ENCODE data around the gene TMEM231.
"Not testable (repeated sequence)": the region's sequence is repeated elsewhere in the genome, so short reads cannot be mapped to it uniquely, and the experiment has no call there.

TMEM231 gene

DNA sequence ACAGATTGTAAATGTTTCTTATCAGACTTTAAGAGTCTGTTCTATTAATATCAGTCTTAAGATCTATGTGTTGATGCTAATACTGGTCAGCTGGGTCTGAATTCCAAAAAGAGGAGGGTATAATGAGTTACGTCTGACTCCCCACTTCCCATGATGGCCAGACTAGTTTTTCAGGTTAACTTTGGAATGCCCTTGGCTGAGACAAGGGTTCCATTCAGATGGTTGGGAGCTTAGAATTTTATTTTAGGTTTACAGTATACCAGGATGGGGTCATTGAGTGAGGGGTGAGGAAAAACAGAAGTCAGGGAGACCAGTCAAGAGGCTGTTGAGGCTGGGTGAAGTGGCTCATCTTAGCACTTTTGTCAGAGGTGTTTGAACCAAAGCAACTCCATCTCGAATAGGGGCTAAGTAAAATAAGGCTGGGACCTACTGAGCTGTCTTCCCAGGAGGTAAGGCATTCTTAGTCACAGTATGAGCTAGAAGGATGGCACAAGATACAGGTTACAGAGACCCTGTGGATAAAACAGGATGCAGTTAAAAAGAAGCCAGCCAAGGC, 2.9 kb upstream of the TMEM231 start:
- CTCF ChIA-PET: interaction anchor here (0.8 to 5.6 kb wide), 2 partner anchors 42 to 93 kb away, joined by 3 to 28 read pairs; partner anchors contain the start of gene TMEM170A
- DNase-seq (ENCODE audit: low read depth, low spot score): no peak
- POLR2A ChIA-PET: no interaction called here
- TF ChIP-seq, protein P1, sequence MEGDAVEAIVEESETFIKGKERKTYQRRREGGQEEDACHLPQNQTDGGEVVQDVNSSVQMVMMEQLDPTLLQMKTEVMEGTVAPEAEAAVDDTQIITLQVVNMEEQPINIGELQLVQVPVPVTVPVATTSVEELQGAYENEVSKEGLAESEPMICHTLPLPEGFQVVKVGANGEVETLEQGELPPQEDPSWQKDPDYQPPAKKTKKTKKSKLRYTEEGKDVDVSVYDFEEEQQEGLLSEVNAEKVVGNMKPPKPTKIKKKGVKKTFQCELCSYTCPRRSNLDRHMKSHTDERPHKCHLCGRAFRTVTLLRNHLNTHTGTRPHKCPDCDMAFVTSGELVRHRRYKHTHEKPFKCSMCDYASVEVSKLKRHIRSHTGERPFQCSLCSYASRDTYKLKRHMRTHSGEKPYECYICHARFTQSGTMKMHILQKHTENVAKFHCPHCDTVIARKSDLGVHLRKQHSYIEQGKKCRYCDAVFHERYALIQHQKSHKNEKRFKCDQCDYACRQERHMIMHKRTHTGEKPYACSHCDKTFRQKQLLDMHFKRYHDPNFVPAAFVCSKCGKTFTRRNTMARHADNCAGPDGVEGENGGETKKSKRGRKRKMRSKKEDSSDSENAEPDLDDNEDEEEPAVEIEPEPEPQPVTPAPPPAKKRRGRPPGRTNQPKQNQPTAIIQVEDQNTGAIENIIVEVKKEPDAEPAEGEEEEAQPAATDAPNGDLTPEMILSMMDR (IDR thresholded peaks at IDR 0.05; ENCODE audit: insufficient read depth, low read length, missing control alignments): no peak
- H3K4me3 ChIP-seq (ENCODE audit: low read depth, low read length): no peak overlapping the region

DNA sequence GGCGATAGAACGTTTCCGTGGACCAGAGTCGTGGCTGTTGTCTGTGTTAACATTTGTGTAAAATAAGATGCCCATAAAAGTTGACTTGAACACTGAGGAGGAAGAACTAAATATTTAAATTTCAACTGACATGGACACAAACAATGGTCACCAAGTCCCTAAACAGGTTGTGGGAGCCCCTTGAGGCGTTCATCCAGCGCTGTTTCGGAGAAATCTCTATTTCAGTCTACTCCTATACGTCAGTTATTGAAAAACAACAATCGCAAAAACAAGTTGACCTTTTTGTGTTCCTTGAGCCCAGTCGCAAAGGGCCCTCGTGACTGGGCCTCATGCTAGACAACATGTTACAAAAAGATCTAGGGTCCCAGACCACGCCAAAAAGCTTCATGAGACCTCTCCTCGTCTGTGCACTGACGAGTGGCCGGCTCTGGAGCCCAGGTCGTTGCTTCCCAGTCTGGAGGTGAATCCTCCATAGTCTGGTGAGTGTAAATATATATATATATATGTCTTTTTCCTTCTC, 439 bp upstream of the TMEM231 start:
- ChIA-PET POLR2A (interaction anchor here (1.0 kb wide), 1 partner anchor 40 kb away, joined by 3 read pairs; no protein-coding TSS in a partner anchor), CTCF (interaction anchor here (0.9 to 5.6 kb wide), 6 partner anchors 9 to 357 kb away, joined by 3 to 28 read pairs (median 4); partner anchors contain the start of genes GABARAPL2 and TMEM170A)
- no peak for DNase-seq (ENCODE audit: low read depth, low spot score)
- peak overlapping the region; percentile 73 for H3K4me3 ChIP-seq (ENCODE audit: low read depth, low read length)
- TF ChIP-seq, protein P1 (IDR thresholded peaks at IDR 0.05; ENCODE audit: insufficient read depth, low read length, missing control alignments): no peak

DNA sequence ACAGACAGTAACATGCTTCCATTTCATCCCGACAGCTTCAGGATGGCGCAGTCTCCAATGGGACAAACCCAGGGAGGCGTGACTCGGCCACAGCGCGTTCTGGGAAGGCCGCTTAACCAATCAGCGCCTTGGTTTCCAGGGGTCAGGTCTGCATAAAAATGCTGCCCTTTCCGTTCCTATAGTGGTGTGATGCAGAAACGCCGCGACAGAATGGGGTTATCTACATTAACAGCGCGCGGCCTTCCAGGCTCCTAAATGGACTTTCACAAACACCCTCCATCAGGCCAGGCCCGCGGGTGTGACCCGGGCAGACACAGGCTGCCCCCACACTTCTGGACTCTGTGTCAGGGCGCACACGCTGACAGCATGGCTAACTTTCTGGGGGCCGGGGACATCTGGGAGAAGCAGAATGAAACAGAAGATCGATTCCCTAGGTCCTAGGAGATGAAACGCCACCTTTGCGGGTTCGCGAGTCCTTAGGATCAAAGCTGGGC, 792 bp downstream of the TMEM231 start:
- peak; percentile 47 for DNase-seq (ENCODE audit: low read depth, low spot score)
- POLR2A ChIA-PET: interaction anchor here (0.7 kb wide), 1 partner anchor 93 kb away, joined by 3 read pairs; the partner anchor contains the start of genes KARS1 and TERF2IP
- TF ChIP-seq, protein P1 (IDR thresholded peaks at IDR 0.05; ENCODE audit: insufficient read depth, low read length, missing control alignments): no peak
- CTCF ChIA-PET: interaction anchor here (0.9 to 6.3 kb wide), 9 partner anchors 10 to 356 kb away, joined by 3 to 52 read pairs (median 5); partner anchors contain the start of genes GABARAPL2 and TMEM170A
- peak overlapping the region; percentile 73 for H3K4me3 ChIP-seq (ENCODE audit: low read depth, low read length)

DNA sequence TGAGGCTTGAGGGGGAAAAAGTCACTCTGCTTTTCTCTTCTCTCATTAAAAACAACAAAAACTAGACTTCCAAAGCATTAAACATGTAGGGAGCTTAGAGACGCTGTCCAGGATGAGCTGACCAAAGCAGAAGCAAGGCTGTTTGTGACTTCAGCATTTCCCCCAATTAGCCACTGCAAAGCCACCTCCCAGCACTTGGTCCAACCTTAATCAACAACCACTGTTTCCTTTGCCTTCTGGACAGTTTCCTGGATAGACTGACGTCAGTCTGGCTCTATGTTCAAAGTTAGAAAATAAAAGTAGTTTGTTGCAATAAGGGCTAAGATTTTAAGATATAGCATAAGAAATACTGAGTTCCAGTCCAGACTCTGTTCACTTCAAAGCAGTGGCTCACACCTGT, 3.1 kb downstream of the TMEM231 start:
- DNase-seq (ENCODE audit: low read depth, low spot score): no peak
- TF ChIP-seq, protein P1 (IDR thresholded peaks at IDR 0.05; ENCODE audit: insufficient read depth, low read length, missing control alignments): no peak
- CTCF ChIA-PET: interaction anchor here (2.7 to 6.3 kb wide), 4 partner anchors 12 to 88 kb away, joined by 9 to 52 read pairs (median 20); partner anchors contain the start of gene TMEM170A
- POLR2A ChIA-PET: no interaction called here
- H3K4me3 ChIP-seq (ENCODE audit: low read depth, low read length): no peak overlapping the region

DNA sequence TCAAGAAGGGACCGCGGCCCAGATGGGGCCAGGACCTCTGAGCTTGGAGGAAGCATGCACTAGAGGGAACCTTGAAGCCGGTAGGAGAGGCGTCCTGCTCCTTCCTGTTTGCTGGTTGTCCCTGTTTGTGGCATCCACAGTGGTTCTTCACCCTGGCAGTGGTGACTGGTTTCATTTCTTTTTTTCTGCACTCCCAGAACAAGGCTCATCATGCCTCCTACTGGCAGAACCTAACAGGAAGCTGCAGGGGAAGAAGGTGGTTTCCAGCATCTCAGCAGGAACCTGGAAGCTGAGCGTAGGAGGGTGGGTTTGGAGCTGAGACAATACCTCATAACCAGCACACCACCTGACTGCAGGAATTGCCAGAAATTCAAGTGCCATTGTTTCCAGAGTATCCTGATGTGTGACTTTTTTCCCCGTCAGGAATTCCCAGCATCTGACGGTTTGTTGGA, 5.8 kb downstream of the TMEM231 start:
- TF ChIP-seq, protein P1 (IDR thresholded peaks at IDR 0.05; ENCODE audit: insufficient read depth, low read length, missing control alignments): peak; percentile 17
- H3K4me3 ChIP-seq (ENCODE audit: low read depth, low read length): no peak overlapping the region
- DNase-seq (ENCODE audit: low read depth, low spot score): no peak
- POLR2A ChIA-PET: no interaction called here
- CTCF ChIA-PET: interaction anchor here (0.8 to 6.3 kb wide), 8 partner anchors 9 to 351 kb away, joined by 3 to 52 read pairs (median 8); no protein-coding TSS in a partner anchor

DNA sequence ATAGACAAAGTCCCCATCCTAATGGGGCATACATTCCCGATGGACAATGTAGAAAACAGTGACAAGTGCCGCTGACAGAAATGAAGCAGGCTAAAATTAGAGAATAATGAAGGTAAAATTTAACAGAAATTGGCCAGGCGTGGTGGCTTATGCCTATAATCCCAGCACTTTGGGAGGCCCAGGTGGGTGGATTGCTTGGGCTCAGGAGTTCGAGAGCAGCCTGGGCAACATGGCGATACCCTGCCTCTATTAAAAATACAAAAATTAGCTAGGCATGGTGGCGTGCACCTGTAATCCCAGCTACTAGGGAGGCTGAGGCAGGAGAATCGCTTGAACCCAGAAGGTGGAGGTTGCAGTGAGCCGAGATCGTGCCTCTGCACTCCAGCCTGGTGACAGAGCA, 7.6 kb downstream of the TMEM231 start:
- CTCF ChIA-PET: interaction anchor here (4.4 to 4.7 kb wide), 2 partner anchors 8 to 31 kb away, joined by 15 to 24 read pairs; no protein-coding TSS in a partner anchor
- DNase-seq (ENCODE audit: low read depth, low spot score); H3K4me3 ChIP-seq (ENCODE audit: low read depth, low read length); POLR2A ChIA-PET: not testable (repeated sequence)

All from AG04449 (cell line).